ENCODE results near the gene CALML4. TPM values are rescaled to one million over a fixed set of nuclear protein-coding genes. Genes with fewer than 3 reads are reported as not detected.

The CALML4 gene
- total RNA-seq, 1 donor from 2014 or later, result 22.7 TPM

DNA sequence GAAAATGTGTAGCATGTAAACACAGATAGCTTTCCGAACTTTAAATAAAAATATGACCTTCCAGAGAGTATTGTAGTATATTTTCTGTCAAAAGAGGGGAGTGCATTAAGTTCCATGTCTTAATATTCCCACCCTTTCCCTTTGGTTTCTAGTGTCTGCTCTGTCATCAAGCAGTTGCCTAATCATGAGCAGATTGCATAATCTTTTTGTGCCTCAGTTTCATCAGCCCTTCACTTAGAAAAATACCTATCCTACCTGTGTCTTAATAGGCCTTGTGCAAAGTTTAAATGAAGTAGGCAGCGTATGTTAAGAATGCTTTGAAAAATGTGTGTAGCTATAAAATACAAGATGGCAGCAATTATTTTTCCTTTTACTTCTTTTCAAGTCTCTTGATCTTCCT, 52.8 kb downstream of the CALML4 start:
- Histone ChIP-seq H3K79me2 (ENCODE audit: low read depth) (peaks cover 10% of the 10 kb centered on the region), H3K4me2 (no peak overlapping the region), H3K27ac (no peak overlapping the region), H3K36me3 (peaks cover 14% of the 10 kb centered on the region), H3K27me3 (no peaks in the 10 kb centered on the region), H3K4me3 (no peak overlapping the region), H3K4me1 (no peaks in the 10 kb centered on the region), H2AFZ (replicated peaks) (no peak overlapping the region), H3K9me3 (ENCODE audit: low read depth) (no peaks in the 10 kb centered on the region), H3K9ac (no peak overlapping the region), H3F3A (ENCODE audit: low read depth) (peaks cover 27% of the 10 kb centered on the region), H4K20me1 (ENCODE audit: low read depth) (peaks cover 14% of the 10 kb centered on the region)
- H3K4me1 Mint-ChIP-seq, result peaks cover 20% of the 10 kb centered on the region
- H3K9me3 Mint-ChIP-seq, result no peaks in the 10 kb centered on the region
- no peak for TF ChIP-seq EZH2phosphoT487 (IDR thresholded peaks at IDR 0.05)
- H3K4me3 Mint-ChIP-seq, result no peak overlapping the region
- H3K27ac Mint-ChIP-seq, result no peak overlapping the region
- no peaks in the 10 kb centered on the region for H3K27me3 Mint-ChIP-seq (ENCODE audit: insufficient read depth, low read depth)
- no peak for DNase-seq (ENCODE audit: low spot score)
- H3K36me3 Mint-ChIP-seq, result peaks cover 10% of the 10 kb centered on the region

DNA sequence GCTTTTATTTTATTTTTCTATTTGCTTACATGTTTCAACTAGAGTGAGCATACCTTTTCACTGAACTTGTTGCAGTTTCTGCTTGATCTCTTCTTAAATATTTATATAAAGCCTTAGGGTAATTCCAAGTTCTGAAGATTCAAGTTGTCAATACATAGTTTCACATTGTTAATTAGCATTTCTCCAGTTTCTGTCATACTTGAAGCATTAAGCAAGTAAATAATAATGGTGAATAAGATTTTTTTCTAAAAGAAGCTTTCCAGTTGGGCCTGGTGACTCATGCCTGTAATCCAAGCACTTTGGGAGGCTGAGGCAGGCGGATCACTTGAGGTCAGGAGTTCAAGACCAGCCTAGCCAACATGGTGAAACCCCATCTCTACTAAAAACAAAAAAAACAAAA, 53.9 kb downstream of the CALML4 start:
- Histone ChIP-seq H3K4me2 (no peak overlapping the region), H3K36me3 (peaks cover 21% of the 10 kb centered on the region), H3K4me3 (no peak overlapping the region), H3K9me3 (ENCODE audit: low read depth) (no peaks in the 10 kb centered on the region), H3K27me3 (no peaks in the 10 kb centered on the region), H4K20me1 (ENCODE audit: low read depth) (peaks cover 14% of the 10 kb centered on the region), H3K9ac (no peak overlapping the region), H3K27ac (no peak overlapping the region), H3K79me2 (ENCODE audit: low read depth) (peaks cover 10% of the 10 kb centered on the region), H3K4me1 (no peaks in the 10 kb centered on the region), H3F3A (ENCODE audit: low read depth) (peaks cover 27% of the 10 kb centered on the region), H2AFZ (replicated peaks) (no peak overlapping the region)
- peaks cover 16% of the 10 kb centered on the region for H3K36me3 Mint-ChIP-seq
- H3K4me3 Mint-ChIP-seq, result no peak overlapping the region
- no peak overlapping the region for H3K27ac Mint-ChIP-seq
- H3K27me3 Mint-ChIP-seq (ENCODE audit: insufficient read depth, low read depth), result no peaks in the 10 kb centered on the region
- no peak for DNase-seq (ENCODE audit: low spot score)
- H3K4me1 Mint-ChIP-seq, result peaks cover 20% of the 10 kb centered on the region
- no peaks in the 10 kb centered on the region for H3K9me3 Mint-ChIP-seq
- TF ChIP-seq EZH2 (IDR thresholded peaks at IDR 0.05), result no peak
- TF ChIP-seq CTCF (IDR thresholded peaks at IDR 0.05), result no peak
- no peak for TF ChIP-seq EZH2phosphoT487 (IDR thresholded peaks at IDR 0.05)

DNA sequence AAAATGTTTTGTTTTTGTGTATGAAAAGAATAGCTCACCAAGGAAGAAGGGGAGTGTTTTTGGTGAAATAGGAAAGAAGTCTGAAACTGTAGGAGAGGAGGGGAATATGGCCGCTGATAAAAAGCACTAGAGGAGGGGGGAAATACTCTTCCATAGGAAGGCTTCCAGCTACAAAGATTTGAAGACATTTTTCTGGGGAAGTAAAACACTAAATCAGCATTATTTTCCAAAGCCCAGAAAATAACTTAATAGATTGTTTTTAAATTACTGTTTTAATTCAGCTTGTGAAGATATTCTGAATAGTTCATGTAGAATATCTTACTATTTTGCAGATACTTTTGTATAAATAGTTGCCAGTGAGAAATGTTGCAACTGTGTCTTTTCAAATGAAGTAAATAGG, 54.9 kb downstream of the CALML4 start:
- H3K4me2 ChIP-seq, result no peak overlapping the region
- Mint-ChIP-seq H3K27me3 (ENCODE audit: insufficient read depth, low read depth) (no peaks in the 10 kb centered on the region), H3K4me3 (no peak overlapping the region), H3K36me3 (peaks cover 21% of the 10 kb centered on the region), H3K4me1 (peaks cover 20% of the 10 kb centered on the region), H3K27ac (no peak overlapping the region), H3K9me3 (no peaks in the 10 kb centered on the region)
- H3K27me3 ChIP-seq, result no peaks in the 10 kb centered on the region
- H2AFZ ChIP-seq (replicated peaks), result no peak overlapping the region
- no peaks in the 10 kb centered on the region for H3K4me1 ChIP-seq
- no peak for TF ChIP-seq EZH2phosphoT487 (IDR thresholded peaks at IDR 0.05)
- no peak for TF ChIP-seq EZH2 (IDR thresholded peaks at IDR 0.05)
- TF ChIP-seq CTCF (IDR thresholded peaks at IDR 0.05), result no peak
- peaks cover 14% of the 10 kb centered on the region for H4K20me1 ChIP-seq (ENCODE audit: low read depth)
- no peak overlapping the region for H3K4me3 ChIP-seq
- no peaks in the 10 kb centered on the region for H3K9me3 ChIP-seq (ENCODE audit: low read depth)
- H3K79me2 ChIP-seq (ENCODE audit: low read depth), result peaks cover 10% of the 10 kb centered on the region
- DNase-seq (ENCODE audit: low spot score), result no peak
- peaks cover 27% of the 10 kb centered on the region for H3F3A ChIP-seq (ENCODE audit: low read depth)
- peak overlapping the region; percentile 23 for H3K27ac ChIP-seq
- H3K9ac ChIP-seq, result no peak overlapping the region
- H3K36me3 ChIP-seq, result peaks cover 26% of the 10 kb centered on the region

DNA sequence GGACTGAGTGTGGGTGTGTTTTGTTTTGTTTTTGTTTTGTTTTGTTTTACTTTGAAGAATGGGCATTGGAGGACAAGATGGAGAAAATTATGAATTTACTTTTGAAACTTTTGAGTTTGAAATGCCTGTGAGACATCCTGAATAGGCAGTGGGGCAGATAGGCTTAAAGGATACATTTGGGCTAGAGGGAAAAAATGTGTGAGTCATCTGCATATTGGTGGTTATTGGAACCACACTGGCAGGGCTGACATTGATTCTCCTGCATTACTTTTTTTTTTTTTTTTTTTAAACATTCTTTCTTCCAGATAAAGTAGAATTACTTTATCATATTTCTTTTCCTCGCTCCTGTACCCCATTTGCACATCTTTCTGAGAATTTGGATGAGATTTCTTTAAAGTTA, 56.1 kb downstream of the CALML4 start:
- peaks cover 11% of the 10 kb centered on the region for H3K4me1 Mint-ChIP-seq
- Histone ChIP-seq H3K36me3 (peaks cover 26% of the 10 kb centered on the region), H4K20me1 (ENCODE audit: low read depth) (peaks cover 12% of the 10 kb centered on the region), H3K9me3 (ENCODE audit: low read depth) (no peaks in the 10 kb centered on the region), H3K4me2 (no peak overlapping the region), H3K4me3 (no peak overlapping the region), H2AFZ (replicated peaks) (no peak overlapping the region), H3K4me1 (no peaks in the 10 kb centered on the region), H3K9ac (no peak overlapping the region), H3K79me2 (ENCODE audit: low read depth) (peaks cover 10% of the 10 kb centered on the region), H3F3A (ENCODE audit: low read depth) (peaks cover 19% of the 10 kb centered on the region), H3K27me3 (no peaks in the 10 kb centered on the region), H3K27ac (no peak overlapping the region)
- H3K36me3 Mint-ChIP-seq, result peaks cover 19% of the 10 kb centered on the region
- DNase-seq (ENCODE audit: low spot score), result no peak
- no peaks in the 10 kb centered on the region for H3K9me3 Mint-ChIP-seq
- TF ChIP-seq EZH2phosphoT487 (IDR thresholded peaks at IDR 0.05) (no peak), CTCF (IDR thresholded peaks at IDR 0.05) (no peak)
- H3K27me3 Mint-ChIP-seq (ENCODE audit: insufficient read depth, low read depth), result no peaks in the 10 kb centered on the region
- no peak overlapping the region for H3K27ac Mint-ChIP-seq
- no peak overlapping the region for H3K4me3 Mint-ChIP-seq

Data from neural progenitor cell (in vitro differentiated cells).